Glomerular endothelial cell (primary cell): ENCODE measurements around the gene PSMB11. TPM values are rescaled to one million over a fixed set of nuclear protein-coding genes. Genes with fewer than 3 reads are reported as not detected.

Experiments
- DNase-seq: peaks from one replicate; pipeline ENCODE4 v3.0.0-alpha.2; 2011; ENCODE audit warnings: low read depth, low spot score; ENCODE audit errors: extremely low read depth
- total RNA-seq: library from RNA; depleted of rRNA; stranded (reverse); fragments of >200 nt; gene quantifications from 2 replicates; pipeline ENCODE4 v1.2.3, GENCODE V29; 2015

PSMB11 gene
- total RNA-seq, 1 donor from 2014 or later = not detected

DNA sequence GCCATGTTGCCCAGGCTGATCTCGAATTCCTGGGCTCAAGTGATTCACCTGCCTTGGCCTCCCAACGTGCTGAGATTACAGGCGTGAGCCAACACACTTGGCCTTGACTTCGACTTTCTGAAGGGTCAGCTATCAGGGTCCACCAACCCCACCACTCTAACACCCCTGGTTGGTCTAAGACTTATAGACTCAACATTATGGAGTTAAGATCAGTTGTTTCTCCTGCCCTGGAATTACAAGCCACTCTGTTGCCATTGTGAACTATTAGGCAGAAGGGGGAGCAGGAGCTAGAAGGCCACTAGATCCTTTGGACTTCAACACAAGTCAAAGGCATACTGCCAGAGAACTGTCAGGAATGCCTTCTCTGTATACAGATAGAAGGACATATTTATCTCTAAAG, 1.9 kb upstream of the PSMB11 start:
- DNase-seq = no peak

DNA sequence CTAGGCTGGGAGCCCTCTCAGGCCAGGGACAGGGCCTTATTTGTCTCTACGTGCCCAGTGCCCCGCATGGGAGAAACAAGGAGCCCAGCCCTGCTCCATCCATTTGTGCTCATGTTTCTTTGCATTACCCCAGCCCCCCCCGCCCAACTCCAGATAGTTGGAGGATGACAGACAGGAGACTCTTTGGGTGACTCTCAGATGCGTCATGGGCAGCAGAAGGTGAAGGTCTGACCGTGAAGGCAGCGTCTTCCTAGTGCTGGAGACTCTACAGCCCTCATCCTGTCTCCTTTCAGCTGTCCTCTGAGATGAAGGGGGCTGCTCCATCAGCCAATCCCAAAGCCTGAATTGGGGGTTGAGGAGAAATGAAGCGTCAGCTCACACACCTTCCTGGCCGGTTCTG, 283 bp upstream of the PSMB11 start:
- no peak for DNase-seq

DNA sequence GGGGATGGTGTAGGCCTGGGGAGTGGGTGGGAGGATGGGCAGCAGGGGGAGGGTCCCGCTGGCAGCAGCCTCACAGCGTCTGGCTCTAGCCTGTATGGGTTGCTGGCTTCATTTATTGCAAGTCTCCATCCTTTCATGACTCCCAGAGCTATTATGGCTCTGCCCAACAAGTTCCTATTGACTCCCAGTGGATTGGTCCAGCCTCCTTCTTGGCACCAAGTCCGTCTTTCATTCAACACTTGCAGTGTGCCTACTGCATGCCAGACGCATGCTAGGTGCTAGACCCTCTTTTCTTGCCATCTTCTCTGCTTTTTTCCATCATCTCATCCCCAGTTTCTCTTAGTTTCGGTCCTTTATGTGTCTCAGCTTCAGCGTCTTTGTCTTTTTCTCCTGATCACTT, 1.1 kb downstream of the PSMB11 start:
- no peak for DNase-seq

DNA sequence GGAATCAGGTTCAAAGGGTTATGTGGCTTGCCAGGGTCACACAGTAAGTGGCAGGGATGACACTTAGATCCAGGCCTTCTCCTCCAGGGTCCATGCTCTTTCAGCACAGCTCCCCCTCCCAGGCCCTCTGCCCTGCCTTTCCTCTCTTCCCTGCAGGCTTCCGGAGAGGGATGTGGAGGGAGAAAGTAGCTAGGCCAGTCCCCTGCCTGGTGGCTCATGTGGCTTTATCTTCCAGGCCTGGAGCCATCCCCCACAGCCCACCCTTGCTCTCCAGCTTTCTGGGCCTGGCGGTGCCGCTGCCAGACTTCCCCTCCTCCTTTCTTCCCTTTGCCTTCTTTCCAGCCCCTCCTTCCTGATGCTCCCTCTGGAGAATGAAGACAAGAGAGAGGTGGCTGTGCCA, 1.7 kb downstream of the PSMB11 start:
- no peak for DNase-seq

DNA sequence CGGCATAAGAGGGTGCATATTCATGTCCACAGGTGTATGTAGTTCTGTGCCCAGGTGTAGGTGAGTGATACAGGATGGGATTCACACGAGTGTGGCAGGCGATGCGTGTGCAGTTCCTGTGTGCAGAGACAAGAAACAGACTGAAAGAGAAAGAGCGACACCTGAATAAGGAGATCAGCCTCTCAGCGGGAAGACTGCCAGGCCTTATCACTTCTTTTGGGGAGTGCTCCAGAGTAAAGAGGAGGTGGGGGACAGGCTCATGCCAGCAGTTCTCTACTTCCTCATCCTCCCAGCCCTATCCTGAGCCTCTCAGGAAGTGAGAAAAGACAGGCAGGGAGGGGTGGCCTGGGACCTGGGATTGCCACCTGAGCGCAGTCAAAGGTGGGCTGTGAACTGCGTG, 2.8 kb downstream of the PSMB11 start:
- DNase-seq = no peak

DNA sequence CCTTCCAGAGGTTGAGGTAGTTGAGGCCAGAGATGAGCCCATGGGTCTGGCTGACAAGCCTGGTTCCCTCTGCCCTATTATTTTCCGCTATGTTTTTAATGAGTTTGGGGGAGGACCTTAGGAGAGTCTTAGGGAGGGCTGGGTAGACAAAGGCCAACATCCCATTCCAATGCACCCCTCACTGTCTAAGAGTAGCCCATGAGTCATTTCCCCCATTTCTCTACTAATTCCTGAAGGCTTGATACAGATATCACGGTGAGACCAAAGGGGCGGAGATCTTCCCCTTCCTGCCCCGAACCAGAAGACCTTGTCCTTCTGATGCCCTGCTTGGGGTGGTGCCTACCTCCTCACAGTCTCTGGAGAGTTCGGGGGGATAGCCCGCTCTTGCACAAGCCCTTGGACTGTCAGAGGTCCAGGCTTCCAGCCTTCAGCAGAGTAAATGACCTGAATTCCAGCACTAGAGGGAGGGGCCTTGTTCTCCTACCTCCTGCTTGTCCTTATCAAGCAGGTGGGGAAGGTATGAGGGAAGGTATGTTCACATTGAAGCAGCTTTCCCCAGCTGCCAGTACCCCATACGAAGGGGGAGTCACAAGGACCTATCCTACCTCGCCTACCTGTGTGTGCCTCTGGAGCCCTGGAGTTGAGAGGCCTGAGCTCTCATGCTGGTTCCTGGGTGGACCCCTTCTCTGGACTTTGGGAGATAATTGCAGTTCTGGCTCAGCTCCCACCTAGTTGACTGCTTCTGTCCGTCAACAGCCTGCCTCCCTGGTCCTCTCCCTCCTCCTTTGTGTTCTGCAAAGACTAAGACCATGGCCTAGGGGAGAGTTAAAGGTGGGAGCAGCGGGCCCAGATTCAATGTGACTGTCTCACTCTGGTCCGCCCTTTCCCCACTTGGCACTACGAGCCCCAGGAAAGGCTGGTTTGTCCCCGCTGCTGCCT, 3.7 kb downstream of the PSMB11 start:
- no peak for DNase-seq

DNA sequence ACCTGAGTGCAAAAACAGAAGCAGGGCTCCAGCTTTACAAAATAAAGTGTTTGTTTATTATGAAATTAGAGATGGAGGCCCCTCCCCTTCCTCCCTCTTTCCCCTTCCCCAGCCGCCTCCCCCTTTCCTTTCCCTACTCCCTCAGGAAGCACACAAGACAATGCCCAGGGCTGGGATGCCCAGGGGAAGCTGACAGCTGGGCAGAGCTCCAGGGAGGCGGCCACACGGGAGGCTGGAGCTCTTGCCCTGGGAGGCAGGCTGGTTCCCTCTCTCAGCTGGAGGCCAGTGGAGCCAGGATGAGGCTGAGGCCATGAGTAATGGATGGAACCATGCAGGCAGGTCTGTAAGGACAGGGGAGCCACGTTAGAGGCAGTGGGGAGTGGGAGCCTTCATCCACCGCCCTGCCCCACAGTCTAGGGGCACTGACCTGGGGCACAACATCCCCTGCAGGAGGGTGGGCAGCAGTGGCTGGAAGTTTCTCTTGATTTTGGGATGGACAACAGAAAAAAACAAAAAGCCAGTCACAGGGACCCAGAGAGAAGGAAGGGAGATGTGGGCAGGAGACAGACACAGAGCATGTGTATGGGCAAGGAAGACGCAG, 5.1 kb downstream of the PSMB11 start:
- DNase-seq = no peak

DNA sequence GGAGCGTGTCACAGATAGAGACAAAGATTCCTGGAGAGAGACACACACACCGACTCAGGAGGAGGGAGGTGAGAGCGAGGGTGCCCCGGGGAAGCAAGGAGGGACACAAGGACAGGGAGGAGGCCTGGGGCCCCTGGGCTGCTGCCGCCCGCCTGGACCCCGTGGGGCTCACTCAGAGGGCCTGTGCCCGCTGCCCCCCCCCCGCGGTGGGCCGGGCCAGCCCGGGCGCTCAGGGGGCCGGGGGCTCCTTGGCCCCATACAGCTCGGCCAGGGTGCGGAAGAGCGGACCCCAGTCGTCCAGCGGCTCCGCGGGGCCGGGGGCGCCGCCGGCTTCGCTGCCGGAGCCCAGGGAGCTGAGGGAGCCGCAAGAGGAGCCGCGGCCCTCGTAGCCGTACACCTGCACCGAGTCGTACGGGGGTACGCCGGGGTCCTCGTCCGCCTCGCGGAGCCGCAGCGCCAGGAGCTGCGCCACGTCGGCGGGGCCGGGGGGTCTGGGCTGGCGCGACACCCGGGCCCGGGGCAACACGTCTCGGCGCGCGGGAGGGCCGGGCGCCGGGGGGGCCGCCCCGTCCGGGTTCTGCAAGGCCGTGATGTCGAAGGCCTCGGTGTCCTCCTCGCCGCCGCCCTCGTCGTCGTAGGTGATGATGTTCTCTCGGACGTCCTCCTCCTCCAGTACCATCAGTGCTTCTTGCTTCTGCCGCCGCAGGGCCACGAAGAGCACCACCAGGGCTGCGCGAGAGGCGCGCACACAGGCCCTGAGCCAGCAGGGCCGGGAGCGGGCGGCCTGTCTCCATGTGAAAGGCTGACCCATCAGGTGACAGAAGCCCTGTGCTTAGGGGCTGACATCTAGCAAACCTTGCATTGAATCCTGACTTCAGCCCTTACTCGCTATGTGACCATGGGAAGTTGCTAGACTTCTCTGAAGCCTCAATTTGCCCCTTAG, 6.0 kb downstream of the PSMB11 start:
- DNase-seq = no peak

DNA sequence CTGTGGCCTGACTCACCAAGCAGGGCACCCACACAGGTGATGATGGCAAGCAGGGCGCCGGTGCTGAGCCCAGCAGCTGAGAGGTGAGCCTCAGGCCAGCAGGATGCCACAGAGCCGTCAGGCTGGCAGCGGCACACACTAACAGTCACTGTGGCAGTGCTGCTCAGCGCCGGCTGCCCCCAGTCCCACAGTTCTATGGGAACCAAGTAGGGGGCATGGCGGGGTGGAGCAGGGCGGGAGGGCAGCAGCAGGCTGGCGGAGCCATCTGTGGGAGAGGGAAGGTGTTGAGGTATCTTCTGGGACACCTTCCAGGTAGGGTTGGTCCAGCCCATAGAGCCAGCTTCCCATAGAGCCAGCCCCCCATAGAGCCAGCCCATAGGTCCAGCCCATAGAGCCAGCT, 7.0 kb downstream of the PSMB11 start:
- DNase-seq = no peak

DNA sequence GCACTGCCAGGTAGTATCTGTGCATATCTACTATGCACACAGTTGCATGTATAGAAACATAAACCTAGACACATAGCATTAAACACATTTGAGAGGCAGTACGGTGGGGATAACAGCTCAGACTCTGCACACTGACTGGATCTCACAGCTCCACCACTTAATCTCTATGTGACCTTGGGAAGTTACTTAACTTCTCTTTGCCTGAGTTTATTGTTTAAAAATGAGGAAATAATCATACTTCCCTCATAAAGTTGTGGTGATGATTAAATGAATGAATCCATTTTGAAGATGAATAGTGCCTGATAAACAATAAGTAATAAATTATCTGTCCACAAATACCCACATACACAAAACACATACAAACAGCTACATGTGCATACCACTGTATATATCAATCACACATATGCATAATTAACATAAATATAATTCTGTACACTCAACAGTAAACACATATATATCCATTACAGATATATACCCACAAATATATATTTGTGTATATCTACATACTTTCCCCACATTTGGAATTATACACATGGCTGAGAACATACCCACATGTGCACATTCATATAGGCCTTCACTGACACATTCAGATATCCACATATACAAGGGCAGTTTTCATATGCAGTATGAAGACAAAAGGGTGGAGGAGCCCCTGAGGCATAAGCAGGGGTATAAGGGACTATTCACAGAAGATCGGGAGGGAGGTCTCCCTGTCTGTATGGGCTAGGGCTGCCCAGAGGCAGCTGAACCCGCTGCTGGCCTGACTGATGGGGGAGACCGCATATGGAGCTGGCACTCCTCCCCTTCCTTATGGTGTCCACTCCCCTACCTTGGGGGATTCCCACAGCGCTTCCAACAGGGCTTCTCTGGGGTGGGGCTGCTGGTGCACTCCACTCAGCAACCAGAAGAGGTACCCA, 9.4 kb downstream of the PSMB11 start:
- DNase-seq = no peak

DNA sequence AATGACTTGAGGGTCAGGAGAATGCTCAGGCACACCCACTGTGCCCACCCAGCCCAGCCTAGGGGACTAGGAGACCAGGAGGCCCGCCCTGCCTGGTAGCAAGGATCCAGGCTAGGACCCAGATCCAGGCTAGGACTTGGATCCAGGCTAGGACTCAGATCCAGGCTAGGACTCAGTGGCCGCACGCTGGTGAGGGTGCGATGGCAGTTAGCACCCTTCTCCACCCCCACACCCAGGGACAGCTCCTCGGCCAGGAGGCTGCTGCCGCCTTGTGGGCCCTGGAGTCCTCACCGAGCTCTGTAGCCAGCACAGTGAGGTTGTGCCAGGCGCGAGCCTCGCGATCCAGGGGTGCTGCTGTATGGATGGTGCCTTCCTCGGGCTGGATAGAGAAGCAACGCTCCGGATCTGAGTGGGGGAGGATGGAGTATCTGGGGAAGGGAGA, 10.2 kb downstream of the PSMB11 start:
- no peak for DNase-seq

DNA sequence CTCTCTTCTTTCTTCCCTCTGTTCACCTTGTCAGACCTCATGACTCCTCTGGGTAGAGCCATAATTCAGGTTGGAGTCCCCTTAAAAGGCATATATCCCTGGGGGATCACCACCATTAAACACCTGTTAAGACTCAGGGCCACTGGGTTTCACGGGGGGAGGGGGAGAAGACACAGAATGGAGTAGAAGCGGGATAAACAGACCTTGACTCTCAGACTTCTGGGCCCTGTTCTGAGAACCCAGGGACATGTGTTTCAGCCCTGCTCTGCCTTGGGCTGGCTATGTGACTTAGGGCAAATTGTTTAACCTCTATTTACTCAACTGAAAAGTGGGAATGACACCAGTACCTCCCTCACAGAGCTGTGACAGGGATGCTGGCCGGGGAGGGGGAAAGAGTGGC, 10.7 kb downstream of the PSMB11 start:
- DNase-seq = no peak

DNA sequence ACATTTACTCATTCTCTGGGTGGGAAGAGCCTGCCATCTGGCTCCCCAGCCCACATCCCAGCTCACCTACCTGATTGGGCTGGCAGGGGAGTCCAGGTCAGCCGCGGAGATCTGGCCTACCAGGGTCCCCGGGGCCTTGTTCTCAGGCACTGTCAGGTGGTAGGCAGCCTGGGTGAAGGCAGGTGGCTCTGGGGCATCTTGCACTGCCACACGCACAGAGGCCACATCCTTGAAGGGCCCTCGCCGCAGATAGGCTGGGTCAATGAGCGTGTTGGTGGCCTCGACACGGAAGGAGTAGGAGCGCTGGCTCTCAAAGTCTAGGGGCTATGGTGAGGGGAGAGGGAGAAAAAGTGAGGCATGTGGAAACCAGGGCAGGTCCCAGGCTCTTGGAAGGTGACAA, 11.4 kb downstream of the PSMB11 start:
- DNase-seq = no peak

DNA sequence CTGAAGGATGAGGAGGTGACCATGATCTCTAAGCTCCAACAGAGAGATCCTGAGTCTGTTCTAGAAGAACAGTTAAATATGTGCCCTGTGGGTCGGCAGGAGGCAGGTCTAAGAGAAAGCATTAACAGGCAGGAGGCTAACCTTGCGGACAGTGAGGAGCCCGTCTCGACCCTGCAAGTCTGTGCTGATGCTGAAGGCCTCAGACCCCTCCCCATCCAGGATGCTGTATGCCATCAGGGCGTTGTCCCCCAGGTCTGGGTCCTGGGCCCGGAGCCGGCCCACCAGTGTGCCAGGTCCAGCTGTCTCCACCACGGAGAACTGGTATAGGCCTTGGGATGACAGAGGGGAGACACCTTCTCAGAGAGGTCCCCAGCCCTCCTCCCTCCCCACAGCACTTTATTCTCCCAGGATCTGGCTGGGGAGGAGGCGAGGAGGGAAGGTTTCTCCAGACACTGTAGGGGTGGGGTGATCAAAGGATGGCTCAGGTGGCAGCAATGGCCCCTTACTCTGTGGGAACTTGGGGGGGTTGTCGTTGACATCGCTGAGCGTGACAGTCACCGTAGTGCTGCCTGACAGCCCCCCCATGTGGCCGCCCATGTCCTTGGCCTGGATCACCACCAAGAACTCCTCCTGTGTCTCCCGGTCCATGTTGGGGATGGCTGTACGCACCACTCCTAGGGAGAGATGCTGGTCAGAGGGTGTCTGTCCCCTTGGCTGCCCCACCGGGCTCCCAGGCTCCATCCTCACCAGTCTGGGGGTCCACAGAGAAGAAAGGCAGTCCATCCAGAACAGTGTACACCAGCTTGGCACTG, 12.2 kb downstream of the PSMB11 start:
- no peak for DNase-seq

DNA sequence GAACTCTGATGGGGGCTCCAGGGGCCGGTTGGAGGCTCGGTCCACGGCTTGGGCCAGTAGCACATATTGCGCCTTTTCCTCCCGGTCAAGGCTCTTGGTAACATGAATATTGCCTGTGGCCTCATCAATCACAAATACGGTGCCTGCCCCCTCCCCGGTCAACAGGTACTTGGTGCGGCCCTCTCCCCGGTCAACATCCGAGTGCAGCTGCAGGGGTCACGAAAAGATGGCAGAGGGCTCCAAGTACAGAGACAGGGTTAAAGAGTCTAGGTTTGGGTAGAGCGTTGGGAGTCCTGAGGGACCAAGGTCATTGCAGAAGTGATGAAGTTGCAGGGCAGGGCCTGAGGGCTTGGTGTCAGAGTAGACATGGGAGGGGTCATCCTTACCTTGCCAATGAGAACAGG, 13.1 kb downstream of the PSMB11 start:
- no peak for DNase-seq

DNA sequence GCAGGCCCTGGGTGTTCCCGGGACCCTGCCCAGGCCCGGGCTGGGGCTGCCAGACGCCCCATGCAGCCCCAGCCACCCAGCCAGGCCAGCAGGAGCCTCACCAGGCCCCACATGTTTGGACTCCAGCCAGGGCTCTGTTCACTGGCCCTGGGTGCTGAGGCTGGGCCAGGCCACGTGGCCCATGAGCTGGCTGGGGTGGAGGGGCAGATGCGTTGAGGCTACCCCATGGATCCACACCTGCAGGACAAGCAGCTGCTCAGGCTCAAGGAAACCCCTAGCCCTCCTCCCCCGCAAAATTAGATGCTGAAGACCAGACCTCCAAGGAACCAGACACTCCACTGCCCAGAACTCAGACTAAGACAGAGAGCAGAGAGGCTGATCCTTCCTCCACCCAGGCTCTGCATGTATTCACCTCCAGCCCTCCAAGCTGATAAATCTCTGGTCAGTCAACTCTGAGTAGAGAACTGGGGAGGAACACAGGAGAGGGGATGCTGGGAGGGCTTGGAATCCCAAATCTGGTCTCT, 13.7 kb downstream of the PSMB11 start:
- DNase-seq = no peak

DNA sequence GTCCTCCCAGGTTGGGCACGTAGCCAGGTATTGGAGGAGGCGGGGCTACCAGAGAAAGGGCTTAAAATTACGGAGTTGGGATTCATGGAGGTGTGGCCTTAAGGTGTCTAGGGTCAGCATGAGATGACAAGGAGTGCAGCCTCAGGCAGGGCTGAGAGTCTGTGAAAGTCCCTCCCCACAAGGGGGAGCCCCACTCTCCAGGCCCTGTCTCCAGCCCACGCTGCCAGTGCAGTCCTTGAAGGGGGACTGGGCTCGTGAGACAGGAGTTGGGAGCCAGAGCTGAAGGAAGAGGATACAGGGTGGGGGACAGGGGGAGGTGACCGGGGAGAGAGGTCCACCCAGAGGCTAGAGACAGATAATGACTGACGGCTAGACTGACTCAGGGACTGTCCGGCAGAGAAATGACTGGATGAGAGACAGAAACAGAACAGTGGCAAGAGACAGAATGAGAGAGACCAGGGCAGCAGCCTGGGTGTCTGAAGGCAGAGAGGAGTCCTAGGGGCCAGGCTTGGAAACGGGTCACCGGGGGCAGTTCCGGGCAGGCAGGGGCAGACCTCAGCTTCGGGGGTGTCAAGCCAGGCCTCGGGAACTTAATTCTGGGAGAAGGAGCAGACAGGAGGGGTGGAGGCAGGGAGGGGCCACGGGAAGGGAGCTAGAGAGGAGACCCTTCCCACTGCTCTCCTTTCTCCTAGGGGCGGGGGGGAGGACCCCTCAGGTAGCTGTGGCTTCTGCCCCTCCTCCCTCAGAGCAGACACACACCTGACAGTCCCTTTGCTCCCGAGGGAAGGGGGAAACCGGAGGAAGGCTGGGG, 14.3 kb downstream of the PSMB11 start:
- DNase-seq = no peak
